ENCODE data around the gene GSTA1.
"Not testable (repeated sequence)": the region's sequence is repeated elsewhere in the genome, so short reads cannot be mapped to it uniquely, and the experiment has no call there.

The GSTA1 gene

DNA sequence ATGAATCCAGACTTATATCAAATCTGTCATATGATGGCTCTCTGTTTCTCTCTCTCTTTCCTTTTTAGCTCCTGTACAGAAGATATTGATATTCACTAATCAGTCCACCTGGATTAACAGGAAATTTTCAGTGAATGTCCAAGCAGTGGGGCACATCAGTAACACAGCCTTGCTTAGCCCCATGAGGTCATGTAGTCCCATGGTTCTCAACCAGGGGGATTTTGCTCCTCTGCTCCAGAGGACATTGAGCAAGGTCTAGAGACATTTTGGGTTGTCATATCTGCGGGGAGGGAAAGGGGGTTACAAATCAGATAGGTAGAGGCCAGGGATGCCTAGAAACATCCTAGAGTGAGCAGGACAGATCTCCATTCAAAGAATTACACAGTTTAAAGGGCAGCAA lies 810 bp downstream of the GSTA1 start:
- no peak for DNase-seq

DNA sequence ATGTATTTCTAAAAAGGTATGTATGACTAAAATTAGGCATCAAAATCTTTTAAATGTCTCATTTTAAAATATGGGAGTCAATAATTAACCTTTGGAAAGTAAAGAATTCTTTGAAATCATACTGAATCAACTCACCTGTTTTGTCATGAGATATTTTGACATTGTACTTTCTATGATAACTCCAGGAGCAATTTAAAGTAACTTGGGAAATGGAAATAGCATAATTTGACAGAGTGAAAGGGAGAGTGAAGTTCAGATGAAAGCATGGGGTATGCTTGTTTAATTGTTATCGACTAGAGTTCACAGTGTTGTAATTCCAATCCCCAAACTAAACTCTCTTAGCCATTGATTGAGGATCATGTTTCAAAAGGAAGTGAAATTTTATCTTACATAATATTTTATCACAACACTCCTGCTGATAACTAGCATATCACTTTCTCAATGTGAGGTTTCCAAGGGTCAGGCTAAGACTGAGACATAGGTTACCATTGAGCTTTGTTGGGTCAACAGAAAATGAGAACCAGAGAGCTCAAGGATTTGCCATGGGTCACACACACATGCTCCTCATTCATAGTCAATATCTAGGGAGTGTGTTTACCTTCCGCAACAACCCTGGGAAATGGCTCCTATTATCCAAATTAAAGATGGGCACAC lies 2.3 kb downstream of the GSTA1 start:
- DNase-seq, result no peak

DNA sequence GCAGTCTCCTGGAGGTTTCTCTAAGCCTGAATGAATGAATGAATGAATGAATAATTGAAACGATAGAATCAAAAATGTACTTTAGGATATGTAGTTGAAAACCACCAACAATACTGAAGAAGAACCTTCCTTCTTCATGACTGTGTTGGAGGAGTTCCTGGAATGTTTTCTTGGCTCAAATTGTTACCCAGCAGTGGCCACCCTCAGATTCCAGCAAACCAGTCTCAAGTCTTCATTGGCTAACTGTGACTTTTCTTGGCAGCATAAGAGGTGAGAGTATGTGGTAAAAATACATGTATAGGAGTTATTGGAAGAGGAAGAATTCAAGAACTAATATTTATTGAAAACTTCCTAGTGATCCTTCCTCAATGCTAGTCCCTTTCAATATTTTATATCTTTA lies 4.3 kb downstream of the GSTA1 start:
- not testable (repeated sequence) for DNase-seq

GRCh38 chr6:52794366-52794765 lies 9.2 kb downstream of the GSTA1 start:
- not testable (repeated sequence) for DNase-seq

DNA sequence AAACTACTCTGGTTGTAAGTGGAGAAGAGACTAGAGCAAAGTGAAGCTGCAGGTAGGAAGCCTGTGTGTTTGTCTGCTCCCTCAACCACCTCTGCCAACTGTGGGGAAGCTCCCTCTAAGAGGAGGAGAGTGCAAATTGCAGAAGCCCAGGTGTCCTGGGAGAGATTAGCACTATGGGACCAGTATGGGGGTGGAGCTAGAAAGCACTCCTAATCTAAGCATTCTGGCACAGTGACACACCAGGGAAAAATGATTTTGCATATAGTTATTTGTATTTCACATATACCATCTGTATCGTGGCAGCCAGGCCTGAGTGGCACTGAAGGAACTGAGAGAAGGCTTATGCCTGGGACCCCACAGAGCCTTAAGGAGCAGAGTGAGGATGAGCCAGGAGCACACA lies 12.8 kb downstream of the GSTA1 start:
- no peak for DNase-seq

GRCh38 chr6:52789658-52790057 lies 14.0 kb downstream of the GSTA1 start:
- DNase-seq, result not testable (repeated sequence)

DNA sequence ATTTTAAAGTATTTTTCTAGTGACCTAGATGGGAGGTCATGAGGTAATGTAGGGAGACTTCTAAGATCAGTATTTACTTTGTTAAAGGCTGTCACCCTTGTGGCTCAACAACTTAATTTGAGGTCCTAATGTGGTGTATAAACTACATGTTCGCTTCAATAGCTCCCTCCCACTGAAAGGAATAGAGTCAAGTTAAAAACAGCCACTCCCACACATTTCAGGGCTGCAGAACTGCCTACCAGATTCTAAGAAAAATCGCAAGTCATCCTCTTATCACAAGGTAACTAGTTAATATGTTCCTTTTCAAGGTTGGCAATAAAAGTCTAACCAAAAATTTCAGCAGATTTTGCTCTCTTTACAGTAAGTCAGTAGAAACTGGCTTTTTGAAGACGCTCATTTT lies 15.1 kb downstream of the GSTA1 start:
- no peak for DNase-seq

- no peak for DNase-seq
These were observed 15.7 kb downstream of the GSTA1 start for GRCh38 chr6:52787917-52788316.

DNA sequence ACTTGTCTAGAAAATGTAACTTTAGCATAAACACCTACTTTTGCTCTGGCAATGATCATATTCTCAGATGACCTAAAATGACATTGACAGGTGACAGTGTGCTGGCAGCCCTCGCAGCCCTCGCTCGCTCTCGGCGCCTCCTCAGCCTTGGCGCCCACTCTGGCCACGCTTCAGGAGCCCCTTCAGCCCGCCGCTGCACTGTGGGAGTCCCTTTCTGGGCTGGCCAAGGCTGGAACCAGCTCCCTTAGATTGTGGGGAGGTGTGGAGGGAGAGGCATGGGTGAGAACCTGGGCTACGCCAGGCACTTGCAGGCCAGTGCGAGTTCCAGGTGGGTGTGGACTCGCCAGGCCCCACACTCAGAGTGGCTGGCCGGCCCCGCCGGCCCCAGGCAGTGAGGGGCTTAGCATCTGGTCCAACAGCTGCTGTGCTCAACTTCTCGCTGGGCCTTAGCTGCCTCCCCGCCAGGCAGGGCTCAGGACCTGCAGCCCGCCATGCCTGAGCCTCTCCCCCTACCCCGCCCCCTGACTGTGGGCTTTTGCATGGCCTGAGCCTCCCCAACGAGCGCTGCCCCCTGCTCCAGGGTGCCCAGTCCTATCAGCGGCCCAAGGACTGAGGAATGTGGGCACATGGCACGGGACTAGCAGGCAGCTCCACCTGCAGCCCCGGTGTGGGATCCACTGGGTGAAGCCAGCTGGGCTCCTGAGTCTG lies 17.2 kb downstream of the GSTA1 start:
- no peak for DNase-seq

DNA sequence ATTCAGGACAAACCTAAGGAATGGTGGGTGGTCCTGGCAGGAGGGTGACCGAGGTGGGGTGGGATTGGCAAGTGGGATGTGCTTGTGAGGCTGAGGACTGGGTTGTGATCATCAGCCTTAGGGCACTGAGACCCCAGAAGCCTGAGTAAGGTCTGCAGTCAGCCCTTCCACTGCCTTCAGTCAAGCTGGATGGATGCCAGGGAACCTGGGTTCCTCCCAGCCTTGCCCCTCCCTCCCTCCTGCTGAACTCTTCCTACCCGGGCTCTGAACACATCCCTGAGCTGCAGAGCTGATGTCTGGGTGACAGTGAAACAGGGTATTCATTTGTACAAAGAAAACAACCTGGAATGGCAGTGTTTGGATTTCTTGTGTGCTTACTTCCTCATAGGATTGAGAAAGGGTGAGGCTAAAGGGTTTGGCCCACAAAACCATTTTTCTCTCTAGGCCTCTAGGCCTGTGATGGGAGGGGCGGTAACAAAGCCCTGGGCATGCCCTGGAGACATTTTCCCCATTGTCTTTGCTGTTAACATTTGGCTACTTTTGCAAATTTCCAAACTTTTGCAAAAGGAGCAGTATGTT lies 20.8 kb downstream of the GSTA1 start:
- not testable (repeated sequence) for DNase-seq

- not testable (repeated sequence) for DNase-seq
These were observed 21.4 kb downstream of the GSTA1 start for GRCh38 chr6:52782209-52782608.

DNA sequence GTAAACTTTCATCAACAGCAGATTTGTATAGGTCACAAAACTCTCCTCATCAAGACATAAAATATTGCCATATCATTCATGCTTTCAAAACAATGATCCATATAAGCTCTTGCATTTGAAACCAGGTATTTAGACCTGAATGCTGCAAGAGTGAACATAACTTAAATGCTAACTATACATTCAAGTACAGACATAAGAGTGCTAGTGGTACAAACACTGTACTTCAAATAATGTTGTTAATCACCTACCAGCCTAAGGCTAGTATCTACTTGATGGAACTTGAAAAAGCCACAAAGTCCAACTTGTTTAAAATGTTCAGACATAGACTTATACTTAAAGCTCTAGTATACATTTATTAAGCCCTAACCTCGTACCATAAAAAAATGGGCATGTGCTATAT lies 24.4 kb downstream of the GSTA1 start:
- DNase-seq, result no peak

- DNase-seq, result not testable (repeated sequence)
These were observed 26.8 kb downstream of the GSTA1 start for GRCh38 chr6:52776711-52777351.

- DNase-seq, result not testable (repeated sequence)
These were observed 34.2 kb downstream of the GSTA1 start for GRCh38 chr6:52769399-52769798.

DNA sequence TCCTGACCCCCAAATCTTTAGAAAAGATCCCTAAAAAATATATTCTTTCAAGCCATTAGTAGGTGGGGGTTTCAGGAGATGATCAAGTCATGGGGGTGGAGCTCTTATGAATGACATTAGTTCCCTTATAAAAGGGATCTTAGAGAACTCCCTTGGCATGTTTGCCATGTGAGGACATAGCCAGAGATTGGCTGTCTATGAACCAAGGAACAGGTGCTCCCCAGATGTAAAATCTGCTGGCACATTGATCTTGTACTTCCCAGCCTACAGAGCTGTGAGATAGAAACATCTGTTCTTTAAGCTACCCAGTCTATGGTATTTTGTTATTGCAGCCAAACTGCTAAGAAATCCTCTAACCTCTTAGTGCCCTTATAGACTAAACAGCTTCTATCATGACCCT lies 36.0 kb downstream of the GSTA1 start:
- DNase-seq, result not testable (repeated sequence)

- DNase-seq, result not testable (repeated sequence)
These were observed 40.2 kb downstream of the GSTA1 start, which contains the start of gene GSTA2 for GRCh38 chr6:52763322-52763916. TSS of gene GSTA2 (minus strand) at chr6:52763475. CDS start at chr6:52757947, 5,528 bp downstream.

- DNase-seq, result not testable (repeated sequence)
These were observed 41.7 kb downstream of the GSTA1 start for GRCh38 chr6:52761673-52762491.

GRCh38 chr6:52760105-52760765 lies 43.4 kb downstream of the GSTA1 start:
- DNase-seq, result no peak

DNA sequence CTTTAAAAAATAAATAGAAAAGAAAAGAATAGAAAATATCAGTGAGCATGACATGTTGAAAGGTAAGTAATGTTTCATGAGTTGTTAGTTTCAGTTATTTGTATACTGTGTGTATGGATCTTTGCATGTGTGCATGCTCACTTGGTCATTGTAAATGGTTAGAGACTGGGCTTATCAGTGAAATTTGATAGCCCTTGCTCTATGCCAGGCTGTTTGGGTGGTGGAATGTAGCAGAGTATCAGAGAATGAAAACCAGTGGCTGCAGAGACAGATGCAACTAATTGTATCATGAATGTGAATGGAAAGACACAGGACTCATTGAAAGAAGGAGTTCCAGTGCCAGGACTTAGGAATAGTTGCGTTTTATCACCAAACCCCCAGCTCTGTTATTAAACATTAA lies 44.5 kb downstream of the GSTA1 start:
- no peak for DNase-seq

GRCh38 chr6:52757651-52758338 lies 45.8 kb downstream of the GSTA1 start:
- not testable (repeated sequence) for DNase-seq

- no peak for DNase-seq
These were observed 49.2 kb downstream of the GSTA1 start for GRCh38 chr6:52754443-52754842.

Measured in retina (tissue), 1 donor.